ENCODE results near the gene FOXJ3.

Gene FOXJ3

GRCh38 chr1:42181687-42182086 lies 153.3 kb downstream of the FOXJ3 start:
- H3K9me3 ChIP-seq (ENCODE audit: control insufficient read depth, low read depth, low read length): no peaks in the 10 kb centered on the region
- H3K27ac ChIP-seq (ENCODE audit: low read length): no peak overlapping the region
- no peaks in the 10 kb centered on the region for H3K4me1 ChIP-seq (ENCODE audit: control insufficient read depth, low read depth, low read length)
- H3K9ac ChIP-seq (ENCODE audit: low read length): no peak overlapping the region
- peaks cover 43% of the 10 kb centered on the region for H3K36me3 ChIP-seq (ENCODE audit: control insufficient read depth, low read depth, low read length)
- H3K4me3 ChIP-seq (ENCODE audit: low read length): no peak overlapping the region
- H3K27me3 ChIP-seq (ENCODE audit: control insufficient read depth, insufficient read depth, low read length): no peaks in the 10 kb centered on the region

DNA sequence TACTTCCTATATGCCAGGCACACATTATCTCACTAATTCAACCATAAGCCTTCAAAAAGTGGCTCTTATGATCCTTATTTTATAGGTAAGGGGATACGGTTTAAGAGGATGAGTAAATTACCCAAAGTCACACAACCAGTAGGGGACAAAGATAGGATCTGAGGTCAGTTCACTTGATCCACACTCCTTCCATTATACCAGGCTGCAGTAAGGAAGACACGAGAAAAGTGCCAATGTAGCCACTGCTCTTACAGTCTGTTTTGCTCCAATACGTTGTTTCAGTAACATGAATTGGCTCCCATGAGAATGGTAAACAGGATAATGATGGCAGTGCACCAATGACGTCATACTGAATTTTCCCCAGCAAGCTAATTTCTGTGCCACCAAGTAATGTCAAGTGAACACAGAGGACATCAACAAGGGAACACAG lies 155.1 kb downstream of the FOXJ3 start:
- Histone ChIP-seq H3K36me3 (ENCODE audit: control insufficient read depth, low read depth, low read length) (peaks cover 37% of the 10 kb centered on the region), H3K9me3 (ENCODE audit: control insufficient read depth, low read depth, low read length) (no peaks in the 10 kb centered on the region), H3K27me3 (ENCODE audit: control insufficient read depth, insufficient read depth, low read length) (no peaks in the 10 kb centered on the region), H3K4me1 (ENCODE audit: control insufficient read depth, low read depth, low read length) (no peaks in the 10 kb centered on the region), H3K9ac (ENCODE audit: low read length) (no peak overlapping the region), H3K27ac (ENCODE audit: low read length) (no peak overlapping the region), H3K4me3 (ENCODE audit: low read length) (no peak overlapping the region)

DNA sequence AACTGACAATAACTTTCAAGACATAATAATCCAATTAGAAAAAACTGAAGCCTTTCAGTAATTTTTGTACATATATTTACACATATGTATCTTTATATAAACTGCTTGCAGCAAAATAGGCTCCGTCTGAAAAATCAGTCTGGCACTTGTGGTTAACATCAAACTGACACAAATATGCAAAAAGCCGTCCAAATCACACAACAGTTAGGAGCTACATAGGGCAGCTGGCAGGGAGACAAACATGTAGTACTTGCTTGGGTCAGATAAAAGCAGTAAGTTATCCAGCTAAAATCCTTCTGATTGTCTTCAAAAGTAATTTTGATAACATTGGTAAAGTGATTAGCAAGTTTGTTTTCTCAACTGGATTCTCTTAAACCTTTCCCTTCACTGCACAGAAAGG lies 155.8 kb downstream of the FOXJ3 start:
- H3K4me3 ChIP-seq (ENCODE audit: low read length): no peak overlapping the region
- H3K9ac ChIP-seq (ENCODE audit: low read length): no peak overlapping the region
- no peaks in the 10 kb centered on the region for H3K9me3 ChIP-seq (ENCODE audit: control insufficient read depth, low read depth, low read length)
- H3K27ac ChIP-seq (ENCODE audit: low read length): no peak overlapping the region
- H3K36me3 ChIP-seq (ENCODE audit: control insufficient read depth, low read depth, low read length): peaks cover 33% of the 10 kb centered on the region
- no peaks in the 10 kb centered on the region for H3K4me1 ChIP-seq (ENCODE audit: control insufficient read depth, low read depth, low read length)
- no peaks in the 10 kb centered on the region for H3K27me3 ChIP-seq (ENCODE audit: control insufficient read depth, insufficient read depth, low read length)

DNA sequence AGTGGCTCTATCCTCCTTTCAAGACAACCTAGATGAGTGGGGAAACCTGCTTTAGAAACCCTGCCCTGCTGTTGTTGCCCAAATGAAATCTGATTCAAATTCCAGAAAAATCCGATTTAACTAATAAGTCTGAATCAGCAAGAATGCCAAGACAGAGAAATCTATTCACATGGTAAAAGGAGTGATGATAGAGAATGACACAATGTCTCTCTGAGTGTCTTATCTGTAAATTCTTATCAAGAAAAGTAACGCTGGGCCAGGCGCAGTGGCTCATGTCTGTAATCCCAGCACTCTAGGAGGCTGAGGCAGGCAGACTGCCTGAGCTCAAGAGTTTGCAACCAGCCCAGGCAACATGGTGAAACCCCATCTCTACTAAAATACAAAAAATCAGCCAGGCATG lies 156.8 kb downstream of the FOXJ3 start:
- Histone ChIP-seq H3K4me1 (ENCODE audit: control insufficient read depth, low read depth, low read length) (peaks cover 4% of the 10 kb centered on the region), H3K4me3 (ENCODE audit: low read length) (no peak overlapping the region), H3K36me3 (ENCODE audit: control insufficient read depth, low read depth, low read length) (peaks cover 29% of the 10 kb centered on the region), H3K27ac (ENCODE audit: low read length) (no peak overlapping the region), H3K27me3 (ENCODE audit: control insufficient read depth, insufficient read depth, low read length) (no peaks in the 10 kb centered on the region), H3K9ac (ENCODE audit: low read length) (no peak overlapping the region), H3K9me3 (ENCODE audit: control insufficient read depth, low read depth, low read length) (no peaks in the 10 kb centered on the region)

GRCh38 chr1:42177541-42177981 lies 157.5 kb downstream of the FOXJ3 start:
- H3K27me3 ChIP-seq (ENCODE audit: control insufficient read depth, insufficient read depth, low read length): no peaks in the 10 kb centered on the region
- peaks cover 4% of the 10 kb centered on the region for H3K4me1 ChIP-seq (ENCODE audit: control insufficient read depth, low read depth, low read length)
- H3K9ac ChIP-seq (ENCODE audit: low read length): no peak overlapping the region
- H3K4me3 ChIP-seq (ENCODE audit: low read length): no peak overlapping the region
- no peak overlapping the region for H3K27ac ChIP-seq (ENCODE audit: low read length)
- no peaks in the 10 kb centered on the region for H3K9me3 ChIP-seq (ENCODE audit: control insufficient read depth, low read depth, low read length)
- H3K36me3 ChIP-seq (ENCODE audit: control insufficient read depth, low read depth, low read length): peaks cover 29% of the 10 kb centered on the region

GRCh38 chr1:42176902-42177519 lies 158.0 kb downstream of the FOXJ3 start:
- Histone ChIP-seq H3K27me3 (ENCODE audit: control insufficient read depth, insufficient read depth, low read length) (no peaks in the 10 kb centered on the region), H3K36me3 (ENCODE audit: control insufficient read depth, low read depth, low read length) (peaks cover 29% of the 10 kb centered on the region), H3K9me3 (ENCODE audit: control insufficient read depth, low read depth, low read length) (no peaks in the 10 kb centered on the region), H3K4me1 (ENCODE audit: control insufficient read depth, low read depth, low read length) (peaks cover 4% of the 10 kb centered on the region), H3K27ac (ENCODE audit: low read length) (no peak overlapping the region), H3K9ac (ENCODE audit: low read length) (no peak overlapping the region), H3K4me3 (ENCODE audit: low read length) (no peak overlapping the region)

- Histone ChIP-seq H3K4me1 (ENCODE audit: control insufficient read depth, low read depth, low read length) (peaks cover 4% of the 10 kb centered on the region), H3K36me3 (ENCODE audit: control insufficient read depth, low read depth, low read length) (peaks cover 16% of the 10 kb centered on the region), H3K27ac (ENCODE audit: low read length) (no peak overlapping the region), H3K9ac (ENCODE audit: low read length) (no peak overlapping the region), H3K4me3 (ENCODE audit: low read length) (no peak overlapping the region), H3K27me3 (ENCODE audit: control insufficient read depth, insufficient read depth, low read length) (no peaks in the 10 kb centered on the region), H3K9me3 (ENCODE audit: control insufficient read depth, low read depth, low read length) (no peaks in the 10 kb centered on the region)
These were observed 159.6 kb downstream of the FOXJ3 start for GRCh38 chr1:42175314-42176054.

DNA sequence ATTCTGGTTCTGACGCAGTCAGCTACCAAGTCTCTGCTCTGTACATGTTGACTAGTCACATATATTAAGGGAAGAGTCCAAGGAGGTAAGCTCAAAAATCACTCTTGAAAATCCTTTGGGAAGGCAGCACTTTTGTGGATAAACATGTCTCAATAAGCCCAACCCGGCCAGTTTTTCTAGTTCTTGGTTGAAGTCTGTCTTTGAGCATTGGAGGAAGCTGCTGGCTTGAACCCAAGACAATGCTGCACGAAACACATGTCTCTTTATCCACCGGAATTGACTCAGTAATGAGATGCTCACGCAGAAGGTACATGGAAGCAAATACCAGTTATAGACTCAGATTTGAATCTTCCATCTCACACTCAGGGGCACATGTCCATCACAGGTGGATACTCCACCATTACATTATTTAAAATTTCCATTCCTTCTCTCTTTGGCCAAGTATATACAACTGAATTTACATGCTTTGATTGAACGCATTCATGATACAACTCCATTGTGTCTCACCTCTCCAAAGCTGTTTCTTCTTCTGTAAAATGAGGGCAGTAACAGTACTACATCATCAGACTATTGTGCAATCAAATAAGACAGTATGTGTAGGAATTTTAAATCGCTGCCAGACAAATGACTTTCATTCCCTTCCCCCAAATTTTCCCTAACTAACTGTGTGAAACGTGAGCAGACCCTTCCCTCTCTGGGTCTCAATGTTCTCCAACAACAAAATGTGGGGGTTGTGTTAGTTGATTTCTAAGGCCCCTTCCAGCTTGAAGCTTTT lies 160.9 kb downstream of the FOXJ3 start:
- Histone ChIP-seq H3K4me3 (ENCODE audit: low read length) (no peak overlapping the region), H3K36me3 (ENCODE audit: control insufficient read depth, low read depth, low read length) (peaks cover 4% of the 10 kb centered on the region), H3K9ac (ENCODE audit: low read length) (peak overlapping the region; percentile 11), H3K4me1 (ENCODE audit: control insufficient read depth, low read depth, low read length) (peaks cover 4% of the 10 kb centered on the region), H3K27me3 (ENCODE audit: control insufficient read depth, insufficient read depth, low read length) (no peaks in the 10 kb centered on the region), H3K9me3 (ENCODE audit: control insufficient read depth, low read depth, low read length) (no peaks in the 10 kb centered on the region), H3K27ac (ENCODE audit: low read length) (no peak overlapping the region)

DNA sequence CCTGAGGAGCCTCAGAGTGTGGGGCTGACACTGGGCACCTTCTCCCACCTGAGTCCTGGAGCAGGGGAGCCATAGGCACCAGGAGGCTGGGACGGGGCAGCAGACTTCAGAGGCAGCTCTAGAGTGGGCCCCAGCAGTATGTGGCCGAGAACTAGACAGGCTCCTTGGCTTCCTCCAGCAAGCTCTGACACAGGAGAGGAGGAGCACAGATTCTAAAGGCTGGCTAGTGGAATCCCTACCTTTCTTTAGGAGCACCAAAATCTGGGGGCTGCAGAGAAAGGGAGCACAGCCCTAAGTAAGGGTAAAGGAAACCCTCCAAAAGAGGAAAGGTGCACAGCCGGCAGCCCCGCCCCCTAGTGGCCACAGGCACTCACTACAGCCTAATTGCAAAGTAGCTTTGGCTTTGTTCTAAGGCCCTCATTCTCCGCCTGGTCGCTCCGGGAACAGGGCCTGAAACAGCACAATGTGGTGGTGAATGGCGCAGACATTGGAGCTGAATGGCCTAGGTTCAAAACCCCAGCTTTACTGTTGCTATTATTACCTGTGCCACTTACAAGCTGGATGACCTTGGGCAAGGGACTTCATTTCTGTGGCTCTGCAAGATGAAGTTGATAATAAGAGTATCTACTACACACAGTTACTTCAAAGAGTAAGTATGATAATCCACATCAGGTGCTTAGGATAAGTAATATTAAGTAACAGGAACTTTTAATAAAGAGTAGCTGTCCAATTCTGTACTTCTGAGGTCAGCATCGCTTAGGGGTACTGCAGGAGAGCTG lies 161.7 kb downstream of the FOXJ3 start:
- H3K27ac ChIP-seq (ENCODE audit: low read length): no peak overlapping the region
- H3K9ac ChIP-seq (ENCODE audit: low read length): peak overlapping the region; percentile 11

GRCh38 chr1:42172381-42173133 lies 162.5 kb downstream of the FOXJ3 start:
- peaks cover 4% of the 10 kb centered on the region for H3K4me1 ChIP-seq (ENCODE audit: control insufficient read depth, low read depth, low read length)
- no peaks in the 10 kb centered on the region for H3K9me3 ChIP-seq (ENCODE audit: control insufficient read depth, low read depth, low read length)
- H3K9ac ChIP-seq (ENCODE audit: low read length): no peak overlapping the region
- H3K27ac ChIP-seq (ENCODE audit: low read length): no peak overlapping the region
- H3K4me3 ChIP-seq (ENCODE audit: low read length): no peak overlapping the region
- no peaks in the 10 kb centered on the region for H3K36me3 ChIP-seq (ENCODE audit: control insufficient read depth, low read depth, low read length)
- no peaks in the 10 kb centered on the region for H3K27me3 ChIP-seq (ENCODE audit: control insufficient read depth, insufficient read depth, low read length)

More for the DNA sequence above, 161.7 kb downstream of the FOXJ3 start:
- Histone ChIP-seq H3K27me3 (ENCODE audit: control insufficient read depth, insufficient read depth, low read length) (no peaks in the 10 kb centered on the region), H3K9me3 (ENCODE audit: control insufficient read depth, low read depth, low read length) (no peaks in the 10 kb centered on the region), H3K4me1 (ENCODE audit: control insufficient read depth, low read depth, low read length) (peaks cover 4% of the 10 kb centered on the region), H3K36me3 (ENCODE audit: control insufficient read depth, low read depth, low read length) (no peaks in the 10 kb centered on the region), H3K4me3 (ENCODE audit: low read length) (no peak overlapping the region)
